ENCODE results near the gene BABAM2.
A peak's percentile ranks its signal among the peaks of the same experiment; 100 is the strongest.
"Not testable (repeated sequence)": the region's sequence is repeated elsewhere in the genome, so short reads cannot be mapped to it uniquely, and the experiment has no call there.

Gene BABAM2

GRCh38 chr2:28240937-28241336 is 350.4 kb downstream of the BABAM2 start:
- DNase-seq (ENCODE audit: low read depth in 2 of 2) = no peak

- DNase-seq (ENCODE audit: low read depth in 2 of 2) = no peak
These were observed 356.8 kb downstream of the BABAM2 start for GRCh38 chr2:28247290-28247689.

- no peak for DNase-seq (ENCODE audit: low read depth in 2 of 2)
These were observed 357.2 kb downstream of the BABAM2 start for GRCh38 chr2:28247734-28248133.

GRCh38 chr2:28248511-28248910 is 358.0 kb downstream of the BABAM2 start:
- no peak for DNase-seq (ENCODE audit: low read depth in 2 of 2)

- no peak for DNase-seq (ENCODE audit: low read depth in 2 of 2)
These were observed 359.5 kb downstream of the BABAM2 start for GRCh38 chr2:28250006-28250405.

GRCh38 chr2:28251337-28251736 is 360.8 kb downstream of the BABAM2 start:
- no peak for DNase-seq (ENCODE audit: low read depth in 2 of 2)

GRCh38 chr2:28252311-28252710 is 361.8 kb downstream of the BABAM2 start:
- peak in 1 of 2 donors; percentile 6 for DNase-seq (ENCODE audit: low read depth in 2 of 2)

- no peak for DNase-seq (ENCODE audit: low read depth in 2 of 2)
These were observed 363.0 kb downstream of the BABAM2 start for GRCh38 chr2:28253543-28253942.

- DNase-seq (ENCODE audit: low read depth in 2 of 2) = not testable (repeated sequence)
These were observed 364.7 kb downstream of the BABAM2 start for GRCh38 chr2:28255231-28255630.

GRCh38 chr2:28257182-28257581 is 366.7 kb downstream of the BABAM2 start:
- DNase-seq (ENCODE audit: low read depth in 2 of 2) = no peak

- not testable (repeated sequence) for DNase-seq (ENCODE audit: low read depth in 2 of 2)
These were observed 368.7 kb downstream of the BABAM2 start for GRCh38 chr2:28259226-28259625.

- DNase-seq (ENCODE audit: low read depth in 2 of 2) = no peak
These were observed 373.2 kb downstream of the BABAM2 start for GRCh38 chr2:28263690-28264089.

GRCh38 chr2:28267282-28267681 is 376.8 kb downstream of the BABAM2 start:
- no peak for DNase-seq (ENCODE audit: low read depth in 2 of 2)

GRCh38 chr2:28268386-28268785 is 377.9 kb downstream of the BABAM2 start:
- DNase-seq (ENCODE audit: low read depth in 2 of 2) = no peak

- no peak for DNase-seq (ENCODE audit: low read depth in 2 of 2)
These were observed 378.7 kb downstream of the BABAM2 start for GRCh38 chr2:28269019-28269784.

- DNase-seq (ENCODE audit: low read depth in 2 of 2) = no peak
These were observed 380.1 kb downstream of the BABAM2 start for GRCh38 chr2:28270456-28271152.

- DNase-seq (ENCODE audit: low read depth in 2 of 2) = no peak
These were observed 380.8 kb downstream of the BABAM2 start for GRCh38 chr2:28271231-28271918.

- no peak for DNase-seq (ENCODE audit: low read depth in 2 of 2)
These were observed 381.4 kb downstream of the BABAM2 start for GRCh38 chr2:28271919-28272250.

- DNase-seq (ENCODE audit: low read depth in 2 of 2) = no peak
These were observed 383.2 kb downstream of the BABAM2 start for GRCh38 chr2:28273751-28274150.

- DNase-seq (ENCODE audit: low read depth in 2 of 2) = no peak
These were observed 384.6 kb downstream of the BABAM2 start for GRCh38 chr2:28274911-28275685.

GRCh38 chr2:28276076-28276618 is 385.6 kb downstream of the BABAM2 start:
- DNase-seq (ENCODE audit: low read depth in 2 of 2) = peak in 1 of 2 donors; percentile 17

GRCh38 chr2:28276807-28277206 is 386.3 kb downstream of the BABAM2 start:
- DNase-seq (ENCODE audit: low read depth in 2 of 2) = no peak

Data from activated CD4-positive, alpha-beta T cell treated with anti-CD3 and anti-CD28 coated beads for 24 hours (primary cell).